DOHH2 (cell line): Measurements from ENCODE around the gene OR9Q2.

Source experiments
- CTCF ChIP-seq: fragments of 200-600 bp; sonication (generic); IDR thresholded peaks from one replicate; pipeline ENCODE4 v1.5.1; 2014; ENCODE audit warnings: antibody characterized with exemption, mild to moderate bottlenecking, low read depth, low read length; ENCODE audit not compliant: poor library complexity, severe bottlenecking
- EZH2phosphoT487 ChIP-seq: fragments of 200-600 bp; sonication (generic); IDR thresholded peaks from 2 replicates; pipeline ENCODE4 v1.6.1; 2017; ENCODE audit warnings: borderline replicate concordance, mild to moderate bottlenecking, antibody characterized with exemption, low read length, moderate library complexity, mixed read lengths

- TF ChIP-seq CTCF (no peak), EZH2phosphoT487 (no peak)
These were observed 27.6 kb downstream of the OR9Q2 start for GRCh38 chr11:58216476-58216875.
